Measurements from ENCODE around the gene SCAF4.
"Not testable (repeated sequence)": the region's sequence is repeated elsewhere in the genome, so short reads cannot be mapped to it uniquely, and the experiment has no call there.

SCAF4 gene

GRCh38 chr21:31731857-31732596 is at the start of gene SCAF4:
SCAF4 (minus strand) TSS chr21:31732118; CDS start chr21:31731692, 426 bp downstream.
- DNase-seq, result peak; percentile 90 to 96

- no peak for DNase-seq
Observed at GRCh38 chr21:31780944-31781343, 49.0 kb upstream of the SCAF4 start.

DNA sequence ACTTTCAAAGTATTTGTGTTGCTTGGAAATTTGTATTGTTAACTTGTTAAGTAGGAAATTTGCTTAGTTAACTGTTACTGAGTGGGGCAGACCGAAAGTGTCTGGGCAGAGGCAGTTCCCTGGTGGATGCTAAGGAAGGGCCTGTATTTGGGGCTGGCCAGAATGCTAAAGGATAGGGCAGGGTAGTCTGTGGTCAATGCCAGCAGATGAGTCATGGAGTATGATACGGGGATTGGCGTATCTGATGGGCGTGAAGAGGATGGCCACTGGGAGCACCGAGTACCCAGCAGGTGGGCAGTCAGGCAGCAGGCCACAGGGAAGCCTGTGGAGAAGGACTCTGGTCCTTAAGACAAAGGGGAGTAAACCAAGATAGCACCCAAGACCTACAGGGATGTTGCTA is 46.6 kb upstream of the SCAF4 start:
- DNase-seq, result no peak

DNA sequence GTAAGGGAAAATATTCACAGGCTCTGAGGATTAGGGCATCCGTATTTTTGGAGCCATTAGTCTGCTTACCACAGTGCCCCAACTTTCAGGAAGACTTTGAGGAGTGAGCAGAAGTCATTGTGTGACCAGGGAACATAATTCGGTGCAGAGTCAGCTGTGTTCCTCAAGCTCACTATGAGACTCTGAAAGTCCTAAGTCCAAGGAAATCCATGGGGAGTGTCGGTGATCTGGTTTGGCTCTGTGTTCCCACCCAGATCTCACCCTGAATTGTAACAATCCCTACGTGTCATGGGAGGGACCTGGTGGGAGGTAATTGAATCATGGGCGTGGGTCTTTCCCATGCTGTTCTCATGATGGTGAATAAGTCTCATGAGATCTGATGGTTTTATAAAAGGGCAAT is 45.9 kb upstream of the SCAF4 start:
- no peak for DNase-seq

- DNase-seq, result no peak
Observed at GRCh38 chr21:31774031-31774430, 42.1 kb upstream of the SCAF4 start.

- no peak for DNase-seq
Observed at GRCh38 chr21:31772674-31773555, 41.0 kb upstream of the SCAF4 start.

DNA sequence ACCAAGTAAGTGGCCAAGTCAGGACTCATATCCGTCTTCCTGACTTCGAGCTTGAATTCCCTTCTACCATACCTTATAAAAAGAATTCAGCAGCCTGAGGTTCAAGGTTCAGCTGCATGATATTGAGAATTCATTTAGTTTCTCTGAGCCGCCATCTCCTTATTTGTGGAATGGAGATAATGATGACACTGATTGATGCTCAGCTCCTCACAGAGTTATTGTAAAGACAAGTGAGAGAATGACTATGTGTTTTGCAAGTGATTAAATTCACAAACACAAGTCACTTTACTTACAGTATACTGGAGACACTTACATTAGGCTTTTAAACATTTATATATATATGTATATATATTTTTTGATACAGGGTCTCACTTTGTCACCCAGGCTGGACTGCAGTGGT is 39.8 kb upstream of the SCAF4 start:
- DNase-seq, result no peak

- no peak for DNase-seq
Observed at GRCh38 chr21:31768710-31769109, 36.8 kb upstream of the SCAF4 start.

GRCh38 chr21:31766899-31767298 is 35.0 kb upstream of the SCAF4 start:
- DNase-seq, result no peak

GRCh38 chr21:31765850-31766249 is 33.9 kb upstream of the SCAF4 start:
- DNase-seq, result not testable (repeated sequence)

DNA sequence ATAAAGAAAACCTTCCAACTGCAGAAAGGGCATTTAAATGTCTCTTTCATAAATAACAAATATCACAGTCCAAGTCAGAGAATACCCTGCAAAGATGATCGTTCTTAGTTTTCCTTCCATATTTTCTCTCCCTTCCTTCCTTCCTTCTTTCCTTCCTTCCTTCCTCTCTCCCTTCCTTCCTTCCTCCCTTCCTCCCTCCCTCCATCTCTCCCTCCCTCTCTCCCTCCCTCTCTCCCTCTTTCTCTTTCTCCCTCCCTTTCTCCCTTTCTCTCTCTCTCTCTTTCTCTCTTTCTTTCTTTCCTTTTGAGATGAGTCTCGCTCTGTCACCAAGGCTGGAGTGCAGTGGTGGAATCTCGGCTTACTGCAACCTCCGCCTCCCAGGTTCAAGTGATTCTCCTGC is 29.0 kb upstream of the SCAF4 start:
- no peak for DNase-seq

GRCh38 chr21:31756787-31757186 is 24.9 kb upstream of the SCAF4 start:
- no peak for DNase-seq

GRCh38 chr21:31755027-31755426 is 23.1 kb upstream of the SCAF4 start:
- no peak for DNase-seq

GRCh38 chr21:31754708-31754960 is 22.7 kb upstream of the SCAF4 start:
- DNase-seq, result no peak

- no peak for DNase-seq
Observed at GRCh38 chr21:31753949-31754707, 22.2 kb upstream of the SCAF4 start.

- DNase-seq, result no peak
Observed at GRCh38 chr21:31752967-31753366, 21.0 kb upstream of the SCAF4 start.

DNA sequence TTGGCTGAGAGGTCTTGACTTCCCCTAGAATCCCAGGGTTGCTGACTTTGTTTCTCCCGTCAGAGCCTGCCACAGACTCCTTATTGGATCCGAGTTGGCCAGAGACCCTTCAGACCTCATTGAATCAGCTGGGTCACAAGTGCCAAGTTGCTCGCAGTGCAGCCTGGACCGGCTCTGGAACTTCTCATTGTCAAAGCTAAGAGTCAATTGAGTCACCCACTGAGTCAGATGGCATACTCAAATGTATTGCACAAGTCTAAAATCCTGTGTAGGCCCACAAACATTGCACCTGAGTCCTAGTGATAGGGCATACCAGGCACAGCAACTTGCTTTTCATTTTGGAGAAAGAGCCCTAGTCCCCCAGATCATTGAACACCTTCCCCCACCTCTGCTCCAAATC is 20.4 kb upstream of the SCAF4 start:
- DNase-seq, result no peak

DNA sequence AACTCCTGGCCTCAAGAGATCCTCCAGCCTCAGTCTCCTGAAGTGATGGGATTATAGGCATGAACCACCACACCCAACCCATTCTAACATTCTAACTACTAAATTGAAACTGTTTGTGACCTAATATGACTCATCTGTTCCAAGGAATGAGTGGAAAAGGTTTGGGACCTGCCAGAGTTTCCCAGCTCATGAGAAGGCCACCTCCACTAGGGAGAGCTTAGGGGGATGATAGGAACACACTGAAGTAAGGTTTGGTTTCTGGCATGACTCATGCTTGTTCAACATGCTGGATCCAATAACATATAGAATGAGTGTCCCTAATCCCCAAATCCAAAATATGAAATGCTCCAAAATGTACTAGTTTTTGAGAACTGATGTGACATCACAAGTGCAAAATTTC is 18.9 kb upstream of the SCAF4 start:
- no peak for DNase-seq

- DNase-seq, result no peak
Observed at GRCh38 chr21:31744182-31744800, 12.4 kb upstream of the SCAF4 start.

DNA sequence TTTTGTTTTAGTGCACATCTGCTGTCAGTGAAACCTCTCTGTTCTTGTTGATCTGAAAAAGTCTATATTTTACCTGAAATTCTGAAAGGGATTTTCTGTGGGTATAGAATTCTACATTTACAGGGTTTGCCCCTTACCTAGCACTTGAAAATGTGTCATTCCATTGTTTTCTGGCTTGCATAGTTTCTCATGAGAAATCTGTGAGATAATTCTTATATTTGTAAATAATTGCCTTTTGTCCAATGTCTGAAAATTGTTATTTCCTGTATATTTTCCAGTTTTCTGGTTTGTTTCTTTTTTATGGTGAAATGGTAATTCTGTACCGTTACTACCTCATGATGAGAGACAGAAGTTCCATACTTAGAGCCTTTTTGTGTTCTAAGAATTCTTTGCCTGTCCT is 11.8 kb upstream of the SCAF4 start:
- no peak for DNase-seq

GRCh38 chr21:31741116-31741515 is 9.2 kb upstream of the SCAF4 start:
- DNase-seq, result no peak

GRCh38 chr21:31737586-31738397 is 5.9 kb upstream of the SCAF4 start:
- DNase-seq, result not testable (repeated sequence)
